ENCODE results near the gene MRPL50. TPM values are rescaled to one million over a fixed set of nuclear protein-coding genes. Genes with fewer than 3 reads are reported as not detected.

The MRPL50 gene
- total and polyA plus RNA-seq, 2 experiments from 2014 or later: 25.5 to 59.0 TPM

GRCh38 chr9:101375546-101375945 lies 22.9 kb downstream of the MRPL50 start (continued):
- TF ChIP-seq EZH2phosphoT487 (IDR thresholded peaks at IDR 0.05; ENCODE audit: unreplicated experiment) (no peak), POLR2AphosphoS5 (IDR thresholded peaks at IDR 0.05; ENCODE audit: low read depth) (no peak), REST (IDR thresholded peaks at IDR 0.05; ENCODE audit: unreplicated experiment) (no peak)
- TF ChIP-seq, protein P1, sequence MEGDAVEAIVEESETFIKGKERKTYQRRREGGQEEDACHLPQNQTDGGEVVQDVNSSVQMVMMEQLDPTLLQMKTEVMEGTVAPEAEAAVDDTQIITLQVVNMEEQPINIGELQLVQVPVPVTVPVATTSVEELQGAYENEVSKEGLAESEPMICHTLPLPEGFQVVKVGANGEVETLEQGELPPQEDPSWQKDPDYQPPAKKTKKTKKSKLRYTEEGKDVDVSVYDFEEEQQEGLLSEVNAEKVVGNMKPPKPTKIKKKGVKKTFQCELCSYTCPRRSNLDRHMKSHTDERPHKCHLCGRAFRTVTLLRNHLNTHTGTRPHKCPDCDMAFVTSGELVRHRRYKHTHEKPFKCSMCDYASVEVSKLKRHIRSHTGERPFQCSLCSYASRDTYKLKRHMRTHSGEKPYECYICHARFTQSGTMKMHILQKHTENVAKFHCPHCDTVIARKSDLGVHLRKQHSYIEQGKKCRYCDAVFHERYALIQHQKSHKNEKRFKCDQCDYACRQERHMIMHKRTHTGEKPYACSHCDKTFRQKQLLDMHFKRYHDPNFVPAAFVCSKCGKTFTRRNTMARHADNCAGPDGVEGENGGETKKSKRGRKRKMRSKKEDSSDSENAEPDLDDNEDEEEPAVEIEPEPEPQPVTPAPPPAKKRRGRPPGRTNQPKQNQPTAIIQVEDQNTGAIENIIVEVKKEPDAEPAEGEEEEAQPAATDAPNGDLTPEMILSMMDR (conservative IDR thresholded peaks at IDR 0.05; ENCODE audit: low read depth in 2 of 2): no peak

- Mint-ChIP-seq H3K27ac (no peak overlapping the region), H3K9me3 (peaks cover 1% of the 10 kb centered on the region; the same call in 1 of the 3 replicates), H3K4me3 (no peak overlapping the region), H3K27me3 (ENCODE audit: insufficient read depth, low read depth, poor library complexity) (no peaks in the 10 kb centered on the region), H3K4me1 (peaks cover 19% of the 10 kb centered on the region; the same call in 2 of the 3 replicates), H3K36me3 (ENCODE audit: low read depth) (no peaks in the 10 kb centered on the region)
- no peaks in the 10 kb centered on the region for H3K79me2 ChIP-seq (replicated peaks; ENCODE audit: insufficient read depth)
- ATAC-seq (no peak), DNase-seq (ENCODE audit: low spot score) (no peak)
- no peaks in the 10 kb centered on the region for H3K9me2 ChIP-seq (ENCODE audit: insufficient read depth)
- H3K4me3 ChIP-seq: no peak overlapping the region
- no peak overlapping the region for H3K27ac ChIP-seq (ENCODE audit: low read depth)
- H3F3A ChIP-seq (replicated peaks; ENCODE audit: low read depth): no peaks in the 10 kb centered on the region
- H4K20me1 ChIP-seq (replicated peaks; ENCODE audit: insufficient read depth): no peaks in the 10 kb centered on the region
- H2AFZ ChIP-seq: peak overlapping the region; percentile 38; the same call in 1 of the 2 replicates
- H3K4me2 ChIP-seq: no peak overlapping the region
- no peaks in the 10 kb centered on the region for H3K36me3 ChIP-seq (ENCODE audit: insufficient read depth)
- peaks cover 5% of the 10 kb centered on the region; the same call in 1 of the 2 replicates for H3K4me1 ChIP-seq (ENCODE audit: insufficient read depth)
- TF ChIP-seq JUNB (IDR thresholded peaks at IDR 0.05; ENCODE audit: unreplicated experiment) (no peak), POLR2AphosphoS5 (IDR thresholded peaks at IDR 0.05; ENCODE audit: low read depth) (no peak), EZH2 (IDR thresholded peaks at IDR 0.05; ENCODE audit: low read depth, unreplicated experiment) (no peak), ZNF462 (CRISPR knock-in tag; IDR thresholded peaks at IDR 0.05) (no peak)
- no peaks in the 10 kb centered on the region for H3K27me3 ChIP-seq (ENCODE audit: insufficient read depth)
Measured at GRCh38 chr9:101372327-101373118, 25.9 kb downstream of the MRPL50 start.

All from GM23338 (cell line).